HUES6 (cell line): ENCODE results near the gene FNDC11.

ENCODE experiments used
- H3K27ac ChIP-seq: 2 replicates; pipeline ENCODE4 v1.7.0; 2013; ENCODE audit warnings: low read depth, mild to moderate bottlenecking, low read length, inconsistent platforms
- H3K27me3 ChIP-seq: 2 replicates; pipeline ENCODE4 v1.6.1; 2013; ENCODE audit warnings: low read length; ENCODE audit not compliant: control insufficient read depth, insufficient read depth
- H3K36me3 ChIP-seq: 2 replicates; pipeline ENCODE4 v1.6.1; 2013; ENCODE audit warnings: low read length; ENCODE audit not compliant: control insufficient read depth, insufficient read depth
- H3K4me1 ChIP-seq: 2 replicates; pipeline ENCODE4 v1.6.1; 2013; ENCODE audit warnings: low read length; ENCODE audit not compliant: control insufficient read depth, insufficient read depth
- H3K4me3 ChIP-seq: 2 replicates; pipeline ENCODE4 v1.5.1; 2013; ENCODE audit warnings: low read depth, low read length
- H3K9ac ChIP-seq: one replicate; pipeline ENCODE4 v1.6.1; 2013; ENCODE audit warnings: mild to moderate bottlenecking, low read length
- H3K9me3 ChIP-seq: 2 replicates; pipeline ENCODE4 v1.6.1; 2013; ENCODE audit warnings: low read depth, low read length; ENCODE audit not compliant: control insufficient read depth, insufficient read depth

The FNDC11 gene

GRCh38 chr20:63518351-63518861, 35.6 kb upstream of the FNDC11 start:
- Histone ChIP-seq H3K4me1 (peaks cover 10% of the 10 kb centered on the region), H3K27ac (no peak overlapping the region), H3K9ac (no peak overlapping the region), H3K36me3 (peaks cover 15% of the 10 kb centered on the region), H3K9me3 (peaks cover 9% of the 10 kb centered on the region), H3K4me3 (no peak overlapping the region), H3K27me3 (peaks cover 14% of the 10 kb centered on the region)

DNA sequence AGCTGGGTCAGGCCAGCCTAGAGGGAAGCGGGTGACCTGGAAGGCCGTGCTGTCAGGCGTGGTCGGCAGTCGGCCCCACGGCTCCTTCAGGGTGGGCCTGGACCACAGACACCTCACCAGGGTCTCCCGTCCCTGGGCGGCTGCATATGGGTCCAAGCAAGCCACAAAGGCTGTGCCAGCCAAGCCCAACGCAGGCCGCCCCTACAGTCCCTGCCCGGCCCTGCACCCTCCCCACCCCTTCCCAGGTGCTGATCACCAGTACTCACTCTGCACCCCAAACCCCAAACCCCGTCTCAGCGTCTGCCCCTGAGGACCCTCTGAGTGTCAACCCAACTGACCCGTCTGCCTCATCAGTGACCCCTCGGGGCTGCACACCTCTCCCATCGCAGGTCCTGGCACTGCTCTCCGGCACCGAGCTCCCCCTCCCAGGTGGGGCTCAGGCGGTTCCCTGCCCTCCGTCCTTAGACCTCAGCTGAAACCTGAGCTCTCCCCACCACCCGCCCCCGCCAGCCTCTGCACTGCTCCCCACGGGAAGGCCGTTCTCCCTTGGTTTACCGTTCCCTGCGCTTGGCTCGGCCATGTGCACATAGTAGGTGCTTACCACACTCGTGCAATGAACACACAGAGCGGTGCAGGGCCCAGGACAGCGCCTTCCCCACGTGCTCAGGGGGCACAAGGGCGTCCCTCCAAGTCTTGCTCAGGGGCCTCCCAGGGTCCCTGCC, 34.9 kb upstream of the FNDC11 start:
- Histone ChIP-seq H3K27ac (no peak overlapping the region), H3K4me1 (peaks cover 10% of the 10 kb centered on the region), H3K9ac (peak overlapping the region; percentile 49), H3K27me3 (peaks cover 14% of the 10 kb centered on the region), H3K36me3 (peaks cover 19% of the 10 kb centered on the region), H3K4me3 (peak overlapping the region; percentile 79), H3K9me3 (peaks cover 9% of the 10 kb centered on the region)

DNA sequence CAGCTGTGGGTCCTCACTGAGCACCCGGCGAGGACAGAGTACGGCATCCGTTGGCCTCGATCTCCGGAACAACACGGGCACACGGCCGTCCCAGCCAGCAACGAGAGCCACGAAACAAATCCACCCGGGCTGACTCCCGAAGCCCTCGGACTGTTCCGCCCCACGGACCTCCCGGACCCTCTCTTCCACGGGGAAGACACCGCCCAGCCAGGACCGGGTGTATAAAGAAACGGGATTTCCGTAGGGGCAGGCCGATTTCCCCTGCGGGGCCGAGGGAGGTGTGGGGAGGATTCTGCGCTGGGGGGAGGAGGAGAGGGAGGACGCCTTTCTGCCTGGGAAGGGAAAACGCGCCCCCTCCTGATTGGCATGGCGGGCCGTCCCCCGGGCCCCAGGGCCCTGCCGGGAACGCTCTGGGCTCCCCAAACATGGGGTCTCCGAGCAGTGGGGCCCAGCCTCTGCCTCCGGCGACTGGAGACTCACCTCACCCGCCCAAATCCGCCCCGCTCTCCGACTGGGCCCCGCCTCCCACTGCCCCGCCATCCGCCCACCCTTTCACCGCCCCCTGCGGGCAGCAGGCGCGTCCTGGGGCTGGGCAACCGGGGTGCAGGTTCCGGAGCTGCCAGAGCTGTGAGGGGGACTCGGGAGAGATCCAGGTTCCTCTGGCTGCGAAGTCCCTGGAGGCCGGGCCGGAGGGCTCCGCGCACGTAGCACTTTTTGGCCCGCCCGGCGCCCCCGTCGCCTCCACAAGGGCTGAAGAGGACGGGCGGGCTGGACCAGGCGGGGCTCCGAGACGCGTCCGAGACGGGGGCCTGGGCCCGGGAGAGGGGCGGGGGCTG, 34.1 kb upstream of the FNDC11 start:
- peaks cover 14% of the 10 kb centered on the region for H3K27me3 ChIP-seq
- H3K36me3 ChIP-seq, result peaks cover 19% of the 10 kb centered on the region
- H3K4me3 ChIP-seq, result peak overlapping the region; percentile 79
- peaks cover 6% of the 10 kb centered on the region for H3K9me3 ChIP-seq
- H3K9ac ChIP-seq, result peak overlapping the region; percentile 54
- H3K27ac ChIP-seq, result peak overlapping the region; percentile 71; the same call in 1 of the 2 replicates
- peaks cover 10% of the 10 kb centered on the region for H3K4me1 ChIP-seq

DNA sequence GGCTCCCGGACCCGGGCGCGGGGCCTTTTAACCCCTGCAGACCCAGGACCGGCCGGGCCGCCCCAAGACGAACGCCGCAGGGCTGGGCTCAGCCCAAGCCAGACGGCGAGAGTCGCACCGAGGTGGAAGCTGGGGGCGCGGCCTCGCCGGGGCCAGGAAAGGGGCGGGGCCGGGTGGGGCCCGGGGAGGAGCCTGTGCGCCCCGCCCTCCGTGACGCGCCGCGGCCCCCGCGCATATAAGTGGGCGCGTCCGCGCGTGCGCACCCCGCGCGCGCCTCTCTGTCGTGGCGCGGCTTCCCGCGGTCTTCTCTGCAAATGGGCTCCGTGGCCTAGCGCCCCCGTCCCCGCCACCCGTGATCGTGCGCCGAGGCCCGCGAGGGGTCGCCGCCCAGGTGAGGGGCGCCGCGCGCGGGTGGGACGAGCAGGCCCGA, 33.4 kb upstream of the FNDC11 start, which contains the start of gene PPDPF:
Gene PPDPF, plus strand, starts transcription at position 262 of the 430 bp plus-strand sequence. CDS start 544 bp downstream, outside the sequence.
- Histone ChIP-seq H3K27me3 (peaks cover 14% of the 10 kb centered on the region), H3K36me3 (peaks cover 19% of the 10 kb centered on the region), H3K4me1 (peaks cover 10% of the 10 kb centered on the region), H3K4me3 (peak within 1 kb of the TSS; percentile 79), H3K9me3 (peaks cover 6% of the 10 kb centered on the region), H3K9ac (peak within 1 kb of the TSS; percentile 75), H3K27ac (peak within 1 kb of the TSS; percentile 71; the same call in 1 of the 2 replicates)

GRCh38 chr20:63520934-63521601, 32.9 kb upstream of the FNDC11 start:
- Histone ChIP-seq H3K36me3 (peaks cover 19% of the 10 kb centered on the region), H3K4me1 (peaks cover 10% of the 10 kb centered on the region), H3K9ac (peak overlapping the region; percentile 75), H3K27ac (peak overlapping the region; percentile 62; the same call in 1 of the 2 replicates), H3K9me3 (peaks cover 6% of the 10 kb centered on the region), H3K4me3 (peak overlapping the region; percentile 79), H3K27me3 (peaks cover 14% of the 10 kb centered on the region)

GRCh38 chr20:63521602-63522001, 32.4 kb upstream of the FNDC11 start:
- peaks cover 10% of the 10 kb centered on the region for H3K4me1 ChIP-seq
- H3K27ac ChIP-seq, result peak overlapping the region; percentile 62; the same call in 1 of the 2 replicates
- peak overlapping the region; percentile 79 for H3K4me3 ChIP-seq
- peaks cover 14% of the 10 kb centered on the region for H3K27me3 ChIP-seq
- H3K9me3 ChIP-seq, result peaks cover 6% of the 10 kb centered on the region
- peak overlapping the region; percentile 75 for H3K9ac ChIP-seq
- H3K36me3 ChIP-seq, result peaks cover 19% of the 10 kb centered on the region

DNA sequence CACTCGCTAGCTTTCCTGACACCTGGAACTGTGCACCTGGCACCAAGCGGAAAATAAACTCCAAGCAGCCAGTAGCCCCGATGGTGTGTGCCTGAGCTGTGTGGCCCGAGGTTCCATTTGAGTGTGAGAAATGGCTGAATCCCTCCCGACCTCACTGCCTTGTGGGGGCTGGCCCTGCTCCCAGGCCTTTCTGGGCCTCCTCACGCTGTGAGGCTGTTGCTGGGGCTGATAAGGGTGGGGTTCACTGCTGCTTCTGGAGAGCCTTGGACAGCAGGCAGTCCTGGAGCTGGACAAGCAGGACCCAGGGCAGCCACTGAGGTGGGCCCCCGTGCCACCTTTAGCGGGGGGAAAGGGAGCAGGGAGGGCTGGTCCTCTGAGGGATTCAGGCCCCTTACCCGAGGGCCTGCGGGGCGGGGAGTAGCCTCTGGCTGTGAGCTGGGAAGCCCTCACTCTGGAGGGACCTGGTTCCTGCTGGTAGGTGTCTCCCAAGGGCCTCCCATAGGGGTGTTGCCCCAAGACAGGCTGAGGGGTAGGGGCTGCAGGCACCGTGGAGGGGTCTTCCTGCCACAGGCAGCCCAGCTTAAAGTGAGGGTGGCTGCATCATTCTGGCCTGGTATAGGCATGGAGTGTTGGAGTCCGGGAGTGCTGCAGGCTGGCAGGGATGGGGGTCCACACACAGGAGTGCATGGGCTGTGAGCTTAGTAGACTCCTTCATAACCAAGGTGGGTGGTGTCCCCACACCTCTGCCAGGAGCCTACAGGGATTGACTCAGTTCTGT, 31.7 kb upstream of the FNDC11 start:
- Histone ChIP-seq H3K27ac (no peak overlapping the region), H3K9ac (no peak overlapping the region), H3K4me1 (peaks cover 10% of the 10 kb centered on the region), H3K4me3 (peak overlapping the region; percentile 9; the same call in 1 of the 2 replicates), H3K9me3 (peaks cover 6% of the 10 kb centered on the region), H3K27me3 (peaks cover 14% of the 10 kb centered on the region), H3K36me3 (peaks cover 19% of the 10 kb centered on the region)

- no peak overlapping the region for H3K9ac ChIP-seq
- H3K9me3 ChIP-seq, result peaks cover 6% of the 10 kb centered on the region
- H3K4me3 ChIP-seq, result no peak overlapping the region
- peaks cover 14% of the 10 kb centered on the region for H3K27me3 ChIP-seq
- peaks cover 19% of the 10 kb centered on the region for H3K36me3 ChIP-seq
- H3K27ac ChIP-seq, result no peak overlapping the region
- H3K4me1 ChIP-seq, result peaks cover 10% of the 10 kb centered on the region
Measured at GRCh38 chr20:63522981-63523611, 30.9 kb upstream of the FNDC11 start.

GRCh38 chr20:63525185-63525584, 28.8 kb upstream of the FNDC11 start:
- Histone ChIP-seq H3K9me3 (peaks cover 6% of the 10 kb centered on the region), H3K27ac (no peak overlapping the region)

More at GRCh38 chr20:63525185-63525584, 28.8 kb upstream of the FNDC11 start:
- Histone ChIP-seq H3K9ac (no peak overlapping the region), H3K4me3 (no peak overlapping the region), H3K4me1 (peaks cover 3% of the 10 kb centered on the region; the same call in 1 of the 2 replicates), H3K36me3 (peaks cover 19% of the 10 kb centered on the region), H3K27me3 (no peaks in the 10 kb centered on the region)
